Fibroblast of pulmonary artery (primary cell): Measurements from ENCODE around the gene C5orf15.
A peak's percentile ranks its signal among the peaks of the same experiment; 100 is the strongest.

ENCODE experiments used
- DNase-seq: peaks from one replicate; pipeline ENCODE4 v3.0.0-alpha.2; 2010; ENCODE audit warnings: low read depth
- H3K4me3 ChIP-seq: replicated peaks from 2 replicates; pipeline ENCODE4 v1.5.1; 2011; ENCODE audit warnings: low read depth, mild to moderate bottlenecking, control low read depth, low read length, moderate library complexity
- CTCF ChIP-seq: IDR thresholded peaks from 2 replicates; pipeline ENCODE4 v1.5.1; 2011; ENCODE audit warnings: mild to moderate bottlenecking, control low read depth, low read length, inconsistent platforms; ENCODE audit errors: missing control alignments

C5orf15 gene

GRCh38 chr5:133932441-133933168, 35.8 kb downstream of the C5orf15 start:
- TF ChIP-seq CTCF, result no peak
- DNase-seq, result no peak
- no peak overlapping the region for H3K4me3 ChIP-seq

- no peak for TF ChIP-seq CTCF
- H3K4me3 ChIP-seq, result no peak overlapping the region
- no peak for DNase-seq
Measured at GRCh38 chr5:133931546-133931945, 36.9 kb downstream of the C5orf15 start.

DNA sequence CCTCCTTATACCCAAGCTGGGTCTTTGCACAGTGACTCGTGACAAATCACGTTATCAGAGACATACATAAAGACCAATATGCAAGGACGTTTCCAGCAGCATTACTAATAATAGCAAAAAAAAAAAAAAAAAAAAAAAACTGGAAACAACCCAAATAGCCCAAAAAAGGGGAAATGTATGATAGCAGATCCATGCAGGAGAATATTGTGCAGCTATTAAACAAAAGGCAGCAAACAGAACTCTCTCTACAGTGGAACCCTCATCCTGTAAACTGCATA, 37.7 kb downstream of the C5orf15 start:
- no peak overlapping the region for H3K4me3 ChIP-seq
- TF ChIP-seq CTCF, result no peak
- no peak for DNase-seq

DNA sequence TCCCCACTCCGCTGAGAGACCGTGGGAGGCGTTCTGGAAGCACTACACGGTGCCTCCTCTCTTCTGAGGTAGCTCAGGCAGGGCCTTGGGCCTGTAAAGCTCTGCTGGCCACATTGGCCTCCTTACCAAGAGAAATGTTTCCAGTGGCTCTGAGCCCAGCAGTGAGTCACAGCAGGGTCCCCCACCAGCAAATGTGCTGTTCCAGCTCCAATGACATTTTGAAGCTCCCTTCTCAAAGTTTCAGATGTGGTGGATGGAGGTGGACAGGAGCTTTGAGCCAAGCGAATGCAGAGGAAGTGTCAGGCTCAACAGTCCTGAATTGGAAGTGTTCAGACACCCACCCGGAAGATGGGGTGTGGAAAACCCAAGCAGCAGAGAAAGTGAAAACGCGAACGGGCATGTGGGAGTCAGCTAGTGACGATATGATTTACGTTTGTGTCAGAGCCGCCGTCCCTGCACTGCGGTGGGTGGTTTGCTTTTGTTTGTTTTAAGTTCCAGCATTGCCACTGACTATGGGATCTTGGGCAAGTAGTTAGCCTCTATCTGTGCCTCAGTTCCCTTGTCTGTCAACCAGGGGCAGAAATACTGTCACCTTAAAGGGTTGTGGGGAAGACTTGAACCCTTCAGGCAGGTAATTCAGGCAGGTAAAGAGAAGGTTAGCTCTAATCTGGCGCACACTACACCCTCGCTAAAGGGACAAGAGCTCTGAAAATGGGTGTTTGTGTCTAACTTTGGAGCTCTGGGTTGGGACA, 38.2 kb downstream of the C5orf15 start:
- no peak overlapping the region for H3K4me3 ChIP-seq
- peak; percentile 55 for DNase-seq
- TF ChIP-seq CTCF, result no peak

GRCh38 chr5:133928587-133929393, 39.6 kb downstream of the C5orf15 start:
- TF ChIP-seq CTCF, result no peak
- DNase-seq, result no peak

DNA sequence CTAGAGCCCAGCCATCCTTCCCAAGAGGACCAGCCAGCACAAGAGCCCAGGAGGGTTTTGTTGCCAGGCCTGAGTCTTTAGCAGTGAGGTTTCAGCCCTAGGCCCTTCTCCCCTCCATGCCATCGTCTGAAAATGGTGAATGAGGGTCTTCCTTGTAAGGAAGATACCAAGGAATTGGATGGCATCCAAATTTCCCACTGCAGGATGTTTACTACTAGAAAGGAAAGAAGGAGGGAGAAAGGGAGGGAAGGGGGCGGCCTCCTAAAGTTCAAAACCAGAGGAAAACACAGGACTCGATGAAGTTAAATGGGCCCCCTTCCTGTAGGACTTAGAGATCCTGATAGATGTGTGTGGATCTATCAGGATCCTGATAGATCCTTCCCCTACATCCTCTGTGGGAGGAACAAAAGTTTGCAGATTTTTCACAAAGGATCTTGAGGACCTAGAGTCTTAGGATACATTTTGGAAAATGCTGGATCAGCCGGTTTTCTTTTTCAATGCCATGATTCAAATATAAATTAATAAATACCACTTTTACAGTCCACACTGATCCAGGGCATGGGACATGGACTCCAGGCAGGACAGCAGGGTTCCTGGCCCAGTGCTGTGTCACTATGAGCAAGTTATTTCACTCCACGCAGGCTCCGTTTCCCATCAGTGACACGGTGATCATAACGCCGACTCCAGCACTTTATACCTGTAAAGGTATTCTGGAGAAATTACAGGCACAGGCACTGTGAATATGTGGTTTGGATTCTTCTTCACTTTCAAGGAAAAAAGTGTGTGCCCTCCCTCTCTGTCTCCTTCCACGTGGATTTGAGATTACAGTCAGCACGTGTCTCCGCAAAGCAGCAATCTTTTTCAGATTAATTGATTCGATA, 40.9 kb downstream of the C5orf15 start:
- TF ChIP-seq CTCF, result no peak
- H3K4me3 ChIP-seq, result no peak overlapping the region
- no peak for DNase-seq

More at GRCh38 chr5:133928587-133929393, 39.6 kb downstream of the C5orf15 start:
- no peak overlapping the region for H3K4me3 ChIP-seq
